WTC11 (cell line): ENCODE data around the gene MIA3. TPM values are rescaled to one million over a fixed set of nuclear protein-coding genes. Genes with fewer than 3 reads are reported as not detected.

Experiments used
- ATAC-seq: fragments of 200-7000 bp; cut with Tn5 transposase; 2 replicates; pipeline ENCODE4 v1.10.0; 2021; ENCODE audit warnings: mild to moderate bottlenecking, moderate library complexity
- CTCF ChIA-PET: fragments of 300-600 bp; sonication (Branson Sonifier 250); formaldehyde crosslinking; loops from one replicate; lab custom pipeline; 2021; ENCODE audit warnings: antibody characterized with exemption; lab: Charles Lee
- POLR2A ChIA-PET: fragments of 350-600 bp; sonication (Branson Sonifier 250); formaldehyde crosslinking; loops from one replicate; lab custom pipeline; 2021; ENCODE audit warnings: antibody characterized with exemption; lab: Charles Lee
- DNase-seq: peaks from one replicate; pipeline ENCODE4 v3.0.0; 2021; ENCODE audit warnings: low spot score
- H3K27ac Mint-ChIP-seq: 2 replicates; pipeline ENCODE4 v1.8.0; 2021; ENCODE audit warnings: mixed read lengths
- H3K27me3 Mint-ChIP-seq: 2 replicates; pipeline ENCODE4 v1.8.0; 2021; ENCODE audit warnings: low read depth, mild to moderate bottlenecking, moderate library complexity, mixed read lengths
- H3K36me3 Mint-ChIP-seq: 2 replicates; pipeline ENCODE4 v1.8.0; 2021; ENCODE audit warnings: mixed read lengths
- H3K4me1 Mint-ChIP-seq: 2 replicates; pipeline ENCODE4 v1.8.0; 2022; ENCODE audit warnings: mixed read lengths
- H3K4me3 Mint-ChIP-seq: 2 replicates; pipeline ENCODE4 v1.8.0; 2021; ENCODE audit warnings: mild to moderate bottlenecking, moderate library complexity, mixed read lengths
- H3K9me3 Mint-ChIP-seq: 2 replicates; pipeline ENCODE4 v1.8.0; 2021; ENCODE audit warnings: mixed read lengths
- ATF1 ChIP-seq: sonication (generic); formaldehyde crosslinking; IDR thresholded peaks from 2 replicates; pipeline ENCODE4 v1.8.1; 2023; ENCODE audit warnings: mild to moderate bottlenecking, moderate library complexity, missing genetic modification reagents
- CREM ChIP-seq: sonication (generic); formaldehyde crosslinking; IDR thresholded peaks from 2 replicates; pipeline ENCODE4 v1.8.1; 2022; ENCODE audit warnings: mild to moderate bottlenecking, missing genetic modification reagents, moderate library complexity
- EMX1 ChIP-seq: fragments of 250-450 bp; sonication (Bioruptor Pico); IDR thresholded peaks from 2 replicates; pipeline ENCODE4 v1.8.0; 2021; ENCODE audit warnings: mild to moderate bottlenecking
- FOXP1 ChIP-seq: sonication (generic); formaldehyde crosslinking; IDR thresholded peaks from 2 replicates; pipeline ENCODE4 v1.8.0; 2022; ENCODE audit warnings: missing genetic modification reagents, mild to moderate bottlenecking, moderate library complexity, borderline replicate concordance
- HMGA2 ChIP-seq: fragments of 250-450 bp; sonication (Bioruptor Pico); IDR thresholded peaks from 2 replicates; pipeline ENCODE4 v1.4.0; 2021; ENCODE audit warnings: mild to moderate bottlenecking, moderate library complexity
- IRF2 ChIP-seq: sonication (generic); formaldehyde crosslinking; IDR thresholded peaks from 2 replicates; pipeline ENCODE4 v1.8.0; 2022; ENCODE audit warnings: low read depth, missing genetic modification reagents, borderline replicate concordance
- KAT7 ChIP-seq: sonication (generic); formaldehyde crosslinking; IDR thresholded peaks from 2 replicates; pipeline ENCODE4 v1.8.1; 2023; ENCODE audit warnings: missing genetic modification reagents, mild to moderate bottlenecking, borderline replicate concordance
- MYBL2 ChIP-seq: sonication (generic); formaldehyde crosslinking; IDR thresholded peaks from 2 replicates; pipeline ENCODE4 v1.8.1; 2023; ENCODE audit warnings: mild to moderate bottlenecking, moderate library complexity, missing genetic modification reagents
- ZNF263 ChIP-seq: sonication (generic); formaldehyde crosslinking; IDR thresholded peaks from 2 replicates; pipeline ENCODE4 v1.8.1; 2022; ENCODE audit warnings: low read depth, mild to moderate bottlenecking, moderate library complexity, missing genetic modification reagents
- ZNF396 ChIP-seq: fragments of 250-450 bp; sonication (Bioruptor Pico); IDR thresholded peaks from 2 replicates; pipeline ENCODE4 v1.8.0; 2021; ENCODE audit warnings: mild to moderate bottlenecking, moderate library complexity, borderline replicate concordance
- ZNF416 ChIP-seq: fragments of 250-450 bp; sonication (Bioruptor Pico); IDR thresholded peaks from 2 replicates; pipeline ENCODE4 v1.9.0; 2021; ENCODE audit warnings: mild to moderate bottlenecking, inconsistent platforms
- total RNA-seq: library from RNA; stranded (reverse); gene quantifications from 3 replicates; pipeline ENCODE4 v1.2.3, GENCODE V29; 2021
- TF ChIP-seq, protein P1 (sequence below): sonication (generic); formaldehyde crosslinking; IDR thresholded peaks from 2 replicates; pipeline ENCODE4 v1.8.0; 2022; ENCODE audit warnings: mild to moderate bottlenecking, missing genetic modification reagents
- TF ChIP-seq, protein P2 (sequence below): sonication (generic); formaldehyde crosslinking; IDR thresholded peaks from 2 replicates; pipeline ENCODE4 v1.8.0; 2023; ENCODE audit warnings: mild to moderate bottlenecking, missing genetic modification reagents
- TF ChIP-seq, protein P3 (sequence below): fragments of 250-450 bp; sonication (Bioruptor Pico); IDR thresholded peaks from 2 replicates; pipeline ENCODE4 v1.8.0; 2021; ENCODE audit warnings: mild to moderate bottlenecking
- TF ChIP-seq, protein P4 (sequence below): fragments of 200-600 bp; IDR thresholded peaks from 2 replicates; pipeline ENCODE4 v1.8.0; 2022; ENCODE audit warnings: antibody characterized with exemption
- TF ChIP-seq, protein P5 (sequence below): sonication (generic); formaldehyde crosslinking; IDR thresholded peaks from 2 replicates; pipeline ENCODE4 v1.8.0; 2022; ENCODE audit warnings: mild to moderate bottlenecking, missing genetic modification reagents
- TF ChIP-seq, protein P6 (sequence below): sonication (generic); formaldehyde crosslinking; IDR thresholded peaks from 2 replicates; pipeline ENCODE4 v1.8.0; 2022; ENCODE audit warnings: missing genetic modification reagents
- TF ChIP-seq, protein P7 (sequence below): sonication (generic); formaldehyde crosslinking; conservative IDR thresholded peaks from 2 replicates; pipeline ENCODE4 v1.8.1; 2022; ENCODE audit warnings: mild to moderate bottlenecking, missing genetic modification reagents
- TF ChIP-seq, protein P8 (sequence below): sonication (generic); formaldehyde crosslinking; IDR thresholded peaks from 2 replicates; pipeline ENCODE4 v1.8.1; 2022; ENCODE audit warnings: mild to moderate bottlenecking, missing genetic modification reagents, moderate library complexity, borderline replicate concordance

The MIA3 gene
- total RNA-seq, 1 experiment from 2014 or later: 70.0 TPM

DNA sequence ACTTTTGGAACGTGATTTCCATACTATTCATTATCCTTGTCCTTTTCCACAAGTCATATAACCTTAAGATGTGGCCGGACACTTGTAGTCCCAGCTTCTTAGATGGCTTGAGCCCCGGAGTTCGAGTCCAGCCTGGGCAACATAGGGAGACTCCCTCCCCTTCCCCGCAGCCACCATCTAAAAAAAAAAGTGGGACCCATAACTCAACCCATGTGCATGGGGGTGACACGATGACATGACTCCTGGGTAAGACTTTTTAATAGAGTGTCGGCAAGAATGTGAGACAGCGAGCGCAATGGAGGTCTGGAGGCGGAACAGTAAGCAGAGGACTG, 25.7 kb downstream of the MIA3 start (continued):
- TF ChIP-seq, protein P1, sequence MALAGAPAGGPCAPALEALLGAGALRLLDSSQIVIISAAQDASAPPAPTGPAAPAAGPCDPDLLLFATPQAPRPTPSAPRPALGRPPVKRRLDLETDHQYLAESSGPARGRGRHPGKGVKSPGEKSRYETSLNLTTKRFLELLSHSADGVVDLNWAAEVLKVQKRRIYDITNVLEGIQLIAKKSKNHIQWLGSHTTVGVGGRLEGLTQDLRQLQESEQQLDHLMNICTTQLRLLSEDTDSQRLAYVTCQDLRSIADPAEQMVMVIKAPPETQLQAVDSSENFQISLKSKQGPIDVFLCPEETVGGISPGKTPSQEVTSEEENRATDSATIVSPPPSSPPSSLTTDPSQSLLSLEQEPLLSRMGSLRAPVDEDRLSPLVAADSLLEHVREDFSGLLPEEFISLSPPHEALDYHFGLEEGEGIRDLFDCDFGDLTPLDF: no peak
- TF ChIP-seq, protein P2, sequence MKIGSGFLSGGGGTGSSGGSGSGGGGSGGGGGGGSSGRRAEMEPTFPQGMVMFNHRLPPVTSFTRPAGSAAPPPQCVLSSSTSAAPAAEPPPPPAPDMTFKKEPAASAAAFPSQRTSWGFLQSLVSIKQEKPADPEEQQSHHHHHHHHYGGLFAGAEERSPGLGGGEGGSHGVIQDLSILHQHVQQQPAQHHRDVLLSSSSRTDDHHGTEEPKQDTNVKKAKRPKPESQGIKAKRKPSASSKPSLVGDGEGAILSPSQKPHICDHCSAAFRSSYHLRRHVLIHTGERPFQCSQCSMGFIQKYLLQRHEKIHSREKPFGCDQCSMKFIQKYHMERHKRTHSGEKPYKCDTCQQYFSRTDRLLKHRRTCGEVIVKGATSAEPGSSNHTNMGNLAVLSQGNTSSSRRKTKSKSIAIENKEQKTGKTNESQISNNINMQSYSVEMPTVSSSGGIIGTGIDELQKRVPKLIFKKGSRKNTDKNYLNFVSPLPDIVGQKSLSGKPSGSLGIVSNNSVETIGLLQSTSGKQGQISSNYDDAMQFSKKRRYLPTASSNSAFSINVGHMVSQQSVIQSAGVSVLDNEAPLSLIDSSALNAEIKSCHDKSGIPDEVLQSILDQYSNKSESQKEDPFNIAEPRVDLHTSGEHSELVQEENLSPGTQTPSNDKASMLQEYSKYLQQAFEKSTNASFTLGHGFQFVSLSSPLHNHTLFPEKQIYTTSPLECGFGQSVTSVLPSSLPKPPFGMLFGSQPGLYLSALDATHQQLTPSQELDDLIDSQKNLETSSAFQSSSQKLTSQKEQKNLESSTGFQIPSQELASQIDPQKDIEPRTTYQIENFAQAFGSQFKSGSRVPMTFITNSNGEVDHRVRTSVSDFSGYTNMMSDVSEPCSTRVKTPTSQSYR (CRISPR knock-in tag): no peak
- TF ChIP-seq KAT7 (CRISPR knock-in tag) (no peak), ZNF396 (no peak), IRF2 (CRISPR knock-in tag) (no peak), ATF1 (CRISPR knock-in tag) (no peak), HMGA2 (CRISPR knock-in tag) (no peak), CREM (CRISPR knock-in tag) (no peak)
- TF ChIP-seq, protein P3, sequence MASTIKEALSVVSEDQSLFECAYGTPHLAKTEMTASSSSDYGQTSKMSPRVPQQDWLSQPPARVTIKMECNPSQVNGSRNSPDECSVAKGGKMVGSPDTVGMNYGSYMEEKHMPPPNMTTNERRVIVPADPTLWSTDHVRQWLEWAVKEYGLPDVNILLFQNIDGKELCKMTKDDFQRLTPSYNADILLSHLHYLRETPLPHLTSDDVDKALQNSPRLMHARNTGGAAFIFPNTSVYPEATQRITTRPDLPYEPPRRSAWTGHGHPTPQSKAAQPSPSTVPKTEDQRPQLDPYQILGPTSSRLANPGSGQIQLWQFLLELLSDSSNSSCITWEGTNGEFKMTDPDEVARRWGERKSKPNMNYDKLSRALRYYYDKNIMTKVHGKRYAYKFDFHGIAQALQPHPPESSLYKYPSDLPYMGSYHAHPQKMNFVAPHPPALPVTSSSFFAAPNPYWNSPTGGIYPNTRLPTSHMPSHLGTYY (CRISPR knock-in tag): no peak
- TF ChIP-seq, protein P4, sequence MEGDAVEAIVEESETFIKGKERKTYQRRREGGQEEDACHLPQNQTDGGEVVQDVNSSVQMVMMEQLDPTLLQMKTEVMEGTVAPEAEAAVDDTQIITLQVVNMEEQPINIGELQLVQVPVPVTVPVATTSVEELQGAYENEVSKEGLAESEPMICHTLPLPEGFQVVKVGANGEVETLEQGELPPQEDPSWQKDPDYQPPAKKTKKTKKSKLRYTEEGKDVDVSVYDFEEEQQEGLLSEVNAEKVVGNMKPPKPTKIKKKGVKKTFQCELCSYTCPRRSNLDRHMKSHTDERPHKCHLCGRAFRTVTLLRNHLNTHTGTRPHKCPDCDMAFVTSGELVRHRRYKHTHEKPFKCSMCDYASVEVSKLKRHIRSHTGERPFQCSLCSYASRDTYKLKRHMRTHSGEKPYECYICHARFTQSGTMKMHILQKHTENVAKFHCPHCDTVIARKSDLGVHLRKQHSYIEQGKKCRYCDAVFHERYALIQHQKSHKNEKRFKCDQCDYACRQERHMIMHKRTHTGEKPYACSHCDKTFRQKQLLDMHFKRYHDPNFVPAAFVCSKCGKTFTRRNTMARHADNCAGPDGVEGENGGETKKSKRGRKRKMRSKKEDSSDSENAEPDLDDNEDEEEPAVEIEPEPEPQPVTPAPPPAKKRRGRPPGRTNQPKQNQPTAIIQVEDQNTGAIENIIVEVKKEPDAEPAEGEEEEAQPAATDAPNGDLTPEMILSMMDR: no peak
- TF ChIP-seq, all 79 proteins: peak for 0

DNA sequence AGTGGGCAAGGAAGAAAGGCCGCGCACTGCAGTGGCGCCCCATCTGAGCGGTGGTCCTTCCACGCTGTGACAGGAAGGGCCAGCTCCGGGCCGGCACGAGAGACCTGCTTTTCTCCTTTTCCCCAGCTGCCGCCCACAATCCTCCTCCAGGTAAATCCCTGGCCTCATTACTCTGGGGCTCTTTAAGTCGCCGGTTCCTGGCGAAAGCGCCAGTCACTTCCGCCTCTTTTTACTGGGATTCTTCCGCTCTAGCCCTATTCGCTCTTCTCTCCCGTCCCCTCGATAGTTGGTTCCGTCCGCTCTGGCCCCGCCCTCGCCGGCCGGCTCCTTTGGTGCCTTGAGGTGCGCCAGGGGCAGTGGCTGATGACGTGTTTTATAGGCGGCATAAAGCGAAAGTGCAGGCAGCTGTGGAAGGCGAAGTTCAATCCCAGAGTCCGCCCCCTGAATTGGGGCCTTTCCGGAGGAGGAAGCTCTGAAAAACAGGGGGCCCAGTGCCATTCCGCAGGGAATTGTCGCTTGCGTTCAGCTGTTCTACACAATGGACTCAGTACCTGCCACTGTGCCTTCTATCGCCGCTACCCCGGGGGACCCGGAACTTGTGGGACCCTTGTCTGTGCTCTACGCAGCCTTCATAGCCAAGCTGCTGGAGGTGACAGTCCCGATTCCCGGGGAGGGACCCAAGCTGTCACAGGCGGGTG, 26.2 kb downstream of the MIA3 start:
- POLR2A ChIA-PET: interaction anchor here (0.6 to 1.9 kb wide), 5 partner anchors 10 to 69 kb away, joined by 3 to 7 read pairs (median 4); partner anchors contain the start of genes AIDA, BROX and TAF1A
- peak; percentile 96 for ATAC-seq
- Mint-ChIP-seq H3K9me3 (no peaks in the 10 kb centered on the region), H3K36me3 (peaks cover 18% of the 10 kb centered on the region), H3K4me3 (peak overlapping the region; percentile 97), H3K27me3 (no peaks in the 10 kb centered on the region), H3K4me1 (peaks cover 13% of the 10 kb centered on the region), H3K27ac (peak overlapping the region; percentile 97)
- CTCF ChIA-PET: interaction anchor here (1.9 to 3.3 kb wide), 2 partner anchors 10 to 179 kb away, joined by 7 to 28 read pairs; no protein-coding TSS in a partner anchor
- peak; percentile 99 for DNase-seq
- peak; percentile 98 for TF ChIP-seq CREM (CRISPR knock-in tag)
- TF ChIP-seq, protein P5, sequence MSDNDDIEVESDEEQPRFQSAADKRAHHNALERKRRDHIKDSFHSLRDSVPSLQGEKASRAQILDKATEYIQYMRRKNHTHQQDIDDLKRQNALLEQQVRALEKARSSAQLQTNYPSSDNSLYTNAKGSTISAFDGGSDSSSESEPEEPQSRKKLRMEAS (CRISPR knock-in tag): peak; percentile 30; the same call in 1 of the 2 replicates
- TF ChIP-seq ZNF396: no peak
- peak; percentile 52; the same call in 1 of the 2 replicates for TF ChIP-seq FOXP1 (CRISPR knock-in tag)
- TF ChIP-seq, protein P2 (CRISPR knock-in tag): no peak
- TF ChIP-seq, protein P6, sequence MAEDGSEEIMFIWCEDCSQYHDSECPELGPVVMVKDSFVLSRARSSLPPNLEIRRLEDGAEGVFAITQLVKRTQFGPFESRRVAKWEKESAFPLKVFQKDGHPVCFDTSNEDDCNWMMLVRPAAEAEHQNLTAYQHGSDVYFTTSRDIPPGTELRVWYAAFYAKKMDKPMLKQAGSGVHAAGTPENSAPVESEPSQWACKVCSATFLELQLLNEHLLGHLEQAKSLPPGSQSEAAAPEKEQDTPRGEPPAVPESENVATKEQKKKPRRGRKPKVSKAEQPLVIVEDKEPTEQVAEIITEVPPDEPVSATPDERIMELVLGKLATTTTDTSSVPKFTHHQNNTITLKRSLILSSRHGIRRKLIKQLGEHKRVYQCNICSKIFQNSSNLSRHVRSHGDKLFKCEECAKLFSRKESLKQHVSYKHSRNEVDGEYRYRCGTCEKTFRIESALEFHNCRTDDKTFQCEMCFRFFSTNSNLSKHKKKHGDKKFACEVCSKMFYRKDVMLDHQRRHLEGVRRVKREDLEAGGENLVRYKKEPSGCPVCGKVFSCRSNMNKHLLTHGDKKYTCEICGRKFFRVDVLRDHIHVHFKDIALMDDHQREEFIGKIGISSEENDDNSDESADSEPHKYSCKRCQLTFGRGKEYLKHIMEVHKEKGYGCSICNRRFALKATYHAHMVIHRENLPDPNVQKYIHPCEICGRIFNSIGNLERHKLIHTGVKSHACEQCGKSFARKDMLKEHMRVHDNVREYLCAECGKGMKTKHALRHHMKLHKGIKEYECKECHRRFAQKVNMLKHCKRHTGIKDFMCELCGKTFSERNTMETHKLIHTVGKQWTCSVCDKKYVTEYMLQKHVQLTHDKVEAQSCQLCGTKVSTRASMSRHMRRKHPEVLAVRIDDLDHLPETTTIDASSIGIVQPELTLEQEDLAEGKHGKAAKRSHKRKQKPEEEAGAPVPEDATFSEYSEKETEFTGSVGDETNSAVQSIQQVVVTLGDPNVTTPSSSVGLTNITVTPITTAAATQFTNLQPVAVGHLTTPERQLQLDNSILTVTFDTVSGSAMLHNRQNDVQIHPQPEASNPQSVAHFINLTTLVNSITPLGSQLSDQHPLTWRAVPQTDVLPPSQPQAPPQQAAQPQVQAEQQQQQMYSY (CRISPR knock-in tag): peak; percentile 83
- TF ChIP-seq ZNF263 (CRISPR knock-in tag): no peak
- TF ChIP-seq, protein P7, sequence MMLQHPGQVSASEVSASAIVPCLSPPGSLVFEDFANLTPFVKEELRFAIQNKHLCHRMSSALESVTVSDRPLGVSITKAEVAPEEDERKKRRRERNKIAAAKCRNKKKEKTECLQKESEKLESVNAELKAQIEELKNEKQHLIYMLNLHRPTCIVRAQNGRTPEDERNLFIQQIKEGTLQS (CRISPR knock-in tag): no peak
- TF ChIP-seq, protein P8, sequence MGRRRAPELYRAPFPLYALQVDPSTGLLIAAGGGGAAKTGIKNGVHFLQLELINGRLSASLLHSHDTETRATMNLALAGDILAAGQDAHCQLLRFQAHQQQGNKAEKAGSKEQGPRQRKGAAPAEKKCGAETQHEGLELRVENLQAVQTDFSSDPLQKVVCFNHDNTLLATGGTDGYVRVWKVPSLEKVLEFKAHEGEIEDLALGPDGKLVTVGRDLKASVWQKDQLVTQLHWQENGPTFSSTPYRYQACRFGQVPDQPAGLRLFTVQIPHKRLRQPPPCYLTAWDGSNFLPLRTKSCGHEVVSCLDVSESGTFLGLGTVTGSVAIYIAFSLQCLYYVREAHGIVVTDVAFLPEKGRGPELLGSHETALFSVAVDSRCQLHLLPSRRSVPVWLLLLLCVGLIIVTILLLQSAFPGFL (CRISPR knock-in tag): no peak
- TF ChIP-seq ZNF416: no peak
- no peak for TF ChIP-seq MYBL2 (CRISPR knock-in tag)
- no peak for TF ChIP-seq EMX1 (CRISPR knock-in tag)
